HepG2 (cell line): ENCODE measurements around the gene MAP1LC3B. TPM values are rescaled to one million over a fixed set of nuclear protein-coding genes. Genes with fewer than 3 reads are reported as not detected.
A peak's percentile ranks its signal among the peaks of the same experiment; 100 is the strongest.

Source experiments
- BRCA1 ChIP-seq: sonication (generic); formaldehyde crosslinking; IDR thresholded peaks from 2 replicates; pipeline ENCODE4 v1.4.0; 2020; ENCODE audit warnings: missing genetic modification reagents
- CHD4 ChIP-seq: fragments of 200-600 bp; sonication (generic); IDR thresholded peaks from 2 replicates; pipeline ENCODE4 v1.7.0; 2017; ENCODE audit warnings: mild to moderate bottlenecking, low read length, borderline replicate concordance
- ELF4 ChIP-seq: sonication (generic); formaldehyde crosslinking; IDR thresholded peaks from 2 replicates; pipeline ENCODE4 v1.5.0; 2020; ENCODE audit warnings: missing genetic modification reagents, mild to moderate bottlenecking, moderate library complexity, borderline replicate concordance
- HNRNPL ChIP-seq: fragments of 200-400 bp; formaldehyde crosslinking; IDR thresholded peaks from 2 replicates; pipeline ENCODE4 v1.6.1; 2017; ENCODE audit warnings: mild to moderate bottlenecking, low read depth, low read length
- JDP2 ChIP-seq: sonication (generic); formaldehyde crosslinking; IDR thresholded peaks from 2 replicates; pipeline ENCODE4 v1.8.1; 2022; ENCODE audit warnings: missing genetic modification reagents, borderline replicate concordance
- NCOR1 ChIP-seq: fragments of 200-600 bp; sonication (generic); IDR thresholded peaks from 2 replicates; pipeline ENCODE4 v1.7.0; 2017; ENCODE audit warnings: antibody characterized with exemption, low read length, borderline replicate concordance
- ZNF570 ChIP-seq: sonication (generic); formaldehyde crosslinking; IDR thresholded peaks from 2 replicates; pipeline ENCODE4 v1.4.0; 2020; ENCODE audit warnings: mild to moderate bottlenecking, missing genetic modification reagents, borderline replicate concordance
- polyA plus RNA-seq, 8 experiments: library from polyadenylated mRNA; depleted of rRNA in 3 of 8; stranded (reverse) in 7 of 8; unstranded in 1 of 8; fragments of >200 nt; fragmentation: Illumina TruSeq in 4 of 8; extraction: Trizol in 4 of 8; gene quantifications; 2 replicates each; pipeline versions ENCODE4 v1.2.1 to v1.2.3, GENCODE V29; 2011 to 2016; ENCODE audit warnings: low read depth in 4 of 8, missing spikeins in 1 of 8, mixed read lengths in 1 of 8; ENCODE audit not compliant: insufficient read depth in 1 of 8
- total RNA-seq, 5 experiments: library from RNA; depleted of rRNA; stranded (reverse); fragments of >200 nt; fragmentation: Illumina TruSeq; extraction: Trizol; gene quantifications; 2 replicates each; pipeline ENCODE4 v1.2.3, GENCODE V29; 2016; ENCODE audit warnings: low read depth in 1 of 5
- TF ChIP-seq, protein P1 (sequence below): sonication (generic); formaldehyde crosslinking; conservative IDR thresholded peaks from 2 replicates; pipeline ENCODE4 v1.8.0; 2022; ENCODE audit warnings: low read depth, missing genetic modification reagents
- TF ChIP-seq, protein P2 (sequence below): sonication (generic); formaldehyde crosslinking; IDR thresholded peaks from 2 replicates; pipeline ENCODE4; 2020; ENCODE audit warnings: missing genetic modification reagents, mild to moderate bottlenecking, borderline replicate concordance
- TF ChIP-seq, protein P3 (sequence below): IDR thresholded peaks from 2 replicates; pipeline ENCODE4 v1.4.0; 2020; ENCODE audit warnings: mild to moderate bottlenecking, missing genetic modification reagents
- TF ChIP-seq, protein P4 (sequence below): sonication (generic); formaldehyde crosslinking; IDR thresholded peaks from 2 replicates; pipeline ENCODE4 v1.4.0; 2020; ENCODE audit warnings: missing genetic modification reagents
- TF ChIP-seq, protein P5 (sequence below): IDR thresholded peaks from 2 replicates; pipeline ENCODE4 v1.6.1; 2016; ENCODE audit warnings: low read depth
- TF ChIP-seq, protein P6 (sequence below): sonication (generic); formaldehyde crosslinking; IDR thresholded peaks from 2 replicates; pipeline ENCODE4 v1.8.0; 2022; ENCODE audit warnings: mild to moderate bottlenecking, missing genetic modification reagents; ENCODE audit not compliant: insufficient replicate concordance

The MAP1LC3B gene
- total and polyA plus RNA-seq, 2 of the 13 experiments (the other 11 are each of a cell fraction or from before 2014, with no cell fraction given): 15.7 to 37.4 TPM

DNA sequence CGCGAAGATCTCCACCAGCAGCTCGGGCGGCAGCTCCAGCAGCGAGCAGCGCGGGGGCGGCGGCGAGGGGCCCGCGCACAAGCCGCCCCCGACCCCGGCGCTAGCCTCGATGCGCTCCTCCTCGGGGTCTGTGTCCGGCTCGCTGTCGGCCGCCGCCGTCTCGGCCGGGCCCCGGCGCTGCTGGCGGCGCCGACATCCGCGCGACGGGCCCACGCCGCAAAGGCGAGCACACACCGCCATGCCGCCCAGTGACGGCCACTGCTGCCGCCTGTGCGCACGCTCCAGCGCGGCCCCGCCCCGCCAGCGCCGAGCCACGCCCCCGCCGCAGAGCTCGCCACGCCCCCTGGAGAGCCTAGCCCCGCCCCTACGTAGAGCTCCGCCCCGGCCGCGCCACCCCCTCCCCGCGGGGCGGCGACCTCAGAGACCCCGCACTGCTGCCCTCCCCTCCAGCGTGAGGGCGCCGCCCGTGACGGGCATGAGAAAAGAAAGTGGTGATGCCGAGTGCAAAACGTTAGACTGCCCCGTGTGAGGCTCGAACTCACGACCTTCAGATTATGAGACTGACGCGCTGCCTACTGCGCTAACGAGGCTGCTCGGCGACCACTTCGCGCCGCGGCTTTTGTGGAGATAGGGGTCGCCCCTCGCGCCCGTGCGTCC is 8.5 kb upstream of the MAP1LC3B start, which contains the start of gene FBXO31 (continued):
- TF ChIP-seq, protein P1, sequence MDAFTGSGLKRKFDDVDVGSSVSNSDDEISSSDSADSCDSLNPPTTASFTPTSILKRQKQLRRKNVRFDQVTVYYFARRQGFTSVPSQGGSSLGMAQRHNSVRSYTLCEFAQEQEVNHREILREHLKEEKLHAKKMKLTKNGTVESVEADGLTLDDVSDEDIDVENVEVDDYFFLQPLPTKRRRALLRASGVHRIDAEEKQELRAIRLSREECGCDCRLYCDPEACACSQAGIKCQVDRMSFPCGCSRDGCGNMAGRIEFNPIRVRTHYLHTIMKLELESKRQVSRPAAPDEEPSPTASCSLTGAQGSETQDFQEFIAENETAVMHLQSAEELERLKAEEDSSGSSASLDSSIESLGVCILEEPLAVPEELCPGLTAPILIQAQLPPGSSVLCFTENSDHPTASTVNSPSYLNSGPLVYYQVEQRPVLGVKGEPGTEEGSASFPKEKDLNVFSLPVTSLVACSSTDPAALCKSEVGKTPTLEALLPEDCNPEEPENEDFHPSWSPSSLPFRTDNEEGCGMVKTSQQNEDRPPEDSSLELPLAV: peak; percentile 1; the same call in 1 of the 2 replicates
- TF ChIP-seq HNRNPL (peak; percentile 84), CHD4 (no peak), ELF4 (CRISPR knock-in tag) (no peak), BRCA1 (CRISPR knock-in tag) (0 out of 2 replicates have a peak, but pooled peaks have one; percentile 15), ZNF570 (CRISPR knock-in tag) (no peak), NCOR1 (peak; percentile 76; the same call in 1 of the 2 replicates), JDP2 (CRISPR knock-in tag) (peak; percentile 35; the same call in 1 of the 2 replicates)
- TF ChIP-seq, protein P2, sequence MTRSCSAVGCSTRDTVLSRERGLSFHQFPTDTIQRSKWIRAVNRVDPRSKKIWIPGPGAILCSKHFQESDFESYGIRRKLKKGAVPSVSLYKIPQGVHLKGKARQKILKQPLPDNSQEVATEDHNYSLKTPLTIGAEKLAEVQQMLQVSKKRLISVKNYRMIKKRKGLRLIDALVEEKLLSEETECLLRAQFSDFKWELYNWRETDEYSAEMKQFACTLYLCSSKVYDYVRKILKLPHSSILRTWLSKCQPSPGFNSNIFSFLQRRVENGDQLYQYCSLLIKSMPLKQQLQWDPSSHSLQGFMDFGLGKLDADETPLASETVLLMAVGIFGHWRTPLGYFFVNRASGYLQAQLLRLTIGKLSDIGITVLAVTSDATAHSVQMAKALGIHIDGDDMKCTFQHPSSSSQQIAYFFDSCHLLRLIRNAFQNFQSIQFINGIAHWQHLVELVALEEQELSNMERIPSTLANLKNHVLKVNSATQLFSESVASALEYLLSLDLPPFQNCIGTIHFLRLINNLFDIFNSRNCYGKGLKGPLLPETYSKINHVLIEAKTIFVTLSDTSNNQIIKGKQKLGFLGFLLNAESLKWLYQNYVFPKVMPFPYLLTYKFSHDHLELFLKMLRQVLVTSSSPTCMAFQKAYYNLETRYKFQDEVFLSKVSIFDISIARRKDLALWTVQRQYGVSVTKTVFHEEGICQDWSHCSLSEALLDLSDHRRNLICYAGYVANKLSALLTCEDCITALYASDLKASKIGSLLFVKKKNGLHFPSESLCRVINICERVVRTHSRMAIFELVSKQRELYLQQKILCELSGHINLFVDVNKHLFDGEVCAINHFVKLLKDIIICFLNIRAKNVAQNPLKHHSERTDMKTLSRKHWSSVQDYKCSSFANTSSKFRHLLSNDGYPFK (CRISPR knock-in tag): peak; percentile 80; the same call in 1 of the 2 replicates
- TF ChIP-seq, protein P3, sequence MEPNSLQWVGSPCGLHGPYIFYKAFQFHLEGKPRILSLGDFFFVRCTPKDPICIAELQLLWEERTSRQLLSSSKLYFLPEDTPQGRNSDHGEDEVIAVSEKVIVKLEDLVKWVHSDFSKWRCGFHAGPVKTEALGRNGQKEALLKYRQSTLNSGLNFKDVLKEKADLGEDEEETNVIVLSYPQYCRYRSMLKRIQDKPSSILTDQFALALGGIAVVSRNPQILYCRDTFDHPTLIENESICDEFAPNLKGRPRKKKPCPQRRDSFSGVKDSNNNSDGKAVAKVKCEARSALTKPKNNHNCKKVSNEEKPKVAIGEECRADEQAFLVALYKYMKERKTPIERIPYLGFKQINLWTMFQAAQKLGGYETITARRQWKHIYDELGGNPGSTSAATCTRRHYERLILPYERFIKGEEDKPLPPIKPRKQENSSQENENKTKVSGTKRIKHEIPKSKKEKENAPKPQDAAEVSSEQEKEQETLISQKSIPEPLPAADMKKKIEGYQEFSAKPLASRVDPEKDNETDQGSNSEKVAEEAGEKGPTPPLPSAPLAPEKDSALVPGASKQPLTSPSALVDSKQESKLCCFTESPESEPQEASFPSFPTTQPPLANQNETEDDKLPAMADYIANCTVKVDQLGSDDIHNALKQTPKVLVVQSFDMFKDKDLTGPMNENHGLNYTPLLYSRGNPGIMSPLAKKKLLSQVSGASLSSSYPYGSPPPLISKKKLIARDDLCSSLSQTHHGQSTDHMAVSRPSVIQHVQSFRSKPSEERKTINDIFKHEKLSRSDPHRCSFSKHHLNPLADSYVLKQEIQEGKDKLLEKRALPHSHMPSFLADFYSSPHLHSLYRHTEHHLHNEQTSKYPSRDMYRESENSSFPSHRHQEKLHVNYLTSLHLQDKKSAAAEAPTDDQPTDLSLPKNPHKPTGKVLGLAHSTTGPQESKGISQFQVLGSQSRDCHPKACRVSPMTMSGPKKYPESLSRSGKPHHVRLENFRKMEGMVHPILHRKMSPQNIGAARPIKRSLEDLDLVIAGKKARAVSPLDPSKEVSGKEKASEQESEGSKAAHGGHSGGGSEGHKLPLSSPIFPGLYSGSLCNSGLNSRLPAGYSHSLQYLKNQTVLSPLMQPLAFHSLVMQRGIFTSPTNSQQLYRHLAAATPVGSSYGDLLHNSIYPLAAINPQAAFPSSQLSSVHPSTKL (CRISPR knock-in tag): peak; percentile 79
- TF ChIP-seq, protein P4, sequence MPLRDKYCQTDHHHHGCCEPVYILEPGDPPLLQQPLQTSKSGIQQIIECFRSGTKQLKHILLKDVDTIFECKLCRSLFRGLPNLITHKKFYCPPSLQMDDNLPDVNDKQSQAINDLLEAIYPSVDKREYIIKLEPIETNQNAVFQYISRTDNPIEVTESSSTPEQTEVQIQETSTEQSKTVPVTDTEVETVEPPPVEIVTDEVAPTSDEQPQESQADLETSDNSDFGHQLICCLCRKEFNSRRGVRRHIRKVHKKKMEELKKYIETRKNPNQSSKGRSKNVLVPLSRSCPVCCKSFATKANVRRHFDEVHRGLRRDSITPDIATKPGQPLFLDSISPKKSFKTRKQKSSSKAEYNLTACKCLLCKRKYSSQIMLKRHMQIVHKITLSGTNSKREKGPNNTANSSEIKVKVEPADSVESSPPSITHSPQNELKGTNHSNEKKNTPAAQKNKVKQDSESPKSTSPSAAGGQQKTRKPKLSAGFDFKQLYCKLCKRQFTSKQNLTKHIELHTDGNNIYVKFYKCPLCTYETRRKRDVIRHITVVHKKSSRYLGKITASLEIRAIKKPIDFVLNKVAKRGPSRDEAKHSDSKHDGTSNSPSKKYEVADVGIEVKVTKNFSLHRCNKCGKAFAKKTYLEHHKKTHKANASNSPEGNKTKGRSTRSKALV (CRISPR knock-in tag): no peak
- TF ChIP-seq, protein P5, sequence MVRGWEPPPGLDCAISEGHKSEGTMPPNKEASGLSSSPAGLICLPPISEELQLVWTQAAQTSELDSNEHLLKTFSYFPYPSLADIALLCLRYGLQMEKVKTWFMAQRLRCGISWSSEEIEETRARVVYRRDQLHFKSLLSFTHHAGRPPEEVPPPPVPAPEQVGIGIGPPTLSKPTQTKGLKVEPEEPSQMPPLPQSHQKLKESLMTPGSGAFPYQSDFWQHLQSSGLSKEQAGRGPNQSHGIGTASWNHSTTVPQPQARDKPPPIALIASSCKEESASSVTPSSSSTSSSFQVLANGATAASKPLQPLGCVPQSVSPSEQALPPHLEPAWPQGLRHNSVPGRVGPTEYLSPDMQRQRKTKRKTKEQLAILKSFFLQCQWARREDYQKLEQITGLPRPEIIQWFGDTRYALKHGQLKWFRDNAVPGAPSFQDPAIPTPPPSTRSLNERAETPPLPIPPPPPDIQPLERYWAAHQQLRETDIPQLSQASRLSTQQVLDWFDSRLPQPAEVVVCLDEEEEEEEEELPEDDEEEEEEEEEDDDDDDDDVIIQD: peak; percentile 74
- TF ChIP-seq, protein P6, sequence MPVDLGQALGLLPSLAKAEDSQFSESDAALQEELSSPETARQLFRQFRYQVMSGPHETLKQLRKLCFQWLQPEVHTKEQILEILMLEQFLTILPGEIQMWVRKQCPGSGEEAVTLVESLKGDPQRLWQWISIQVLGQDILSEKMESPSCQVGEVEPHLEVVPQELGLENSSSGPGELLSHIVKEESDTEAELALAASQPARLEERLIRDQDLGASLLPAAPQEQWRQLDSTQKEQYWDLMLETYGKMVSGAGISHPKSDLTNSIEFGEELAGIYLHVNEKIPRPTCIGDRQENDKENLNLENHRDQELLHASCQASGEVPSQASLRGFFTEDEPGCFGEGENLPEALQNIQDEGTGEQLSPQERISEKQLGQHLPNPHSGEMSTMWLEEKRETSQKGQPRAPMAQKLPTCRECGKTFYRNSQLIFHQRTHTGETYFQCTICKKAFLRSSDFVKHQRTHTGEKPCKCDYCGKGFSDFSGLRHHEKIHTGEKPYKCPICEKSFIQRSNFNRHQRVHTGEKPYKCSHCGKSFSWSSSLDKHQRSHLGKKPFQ (CRISPR knock-in tag): peak; percentile 3
